Fibroblast of mammary gland (primary cell): ENCODE data around the gene FAHD2A.
"Not testable (repeated sequence)": the region's sequence is repeated elsewhere in the genome, so short reads cannot be mapped to it uniquely, and the experiment has no call there.

Experiments
- DNase-seq: peaks from one replicate; pipeline ENCODE4 v3.0.0-alpha.2; 2010; ENCODE audit warnings: low read depth
- H3K4me3 ChIP-seq: 2 replicates; pipeline ENCODE4 v1.5.1; 2011; ENCODE audit warnings: low read depth, mild to moderate bottlenecking, low read length, moderate library complexity; ENCODE audit not compliant: control insufficient read depth
- TF ChIP-seq, protein P1 (sequence below): conservative IDR thresholded peaks from 2 replicates; pipeline ENCODE4 v1.5.1; 2011; ENCODE audit warnings: low read depth, low read length, inconsistent platforms; ENCODE audit not compliant: control insufficient read depth, insufficient read depth

The FAHD2A gene, protein sequence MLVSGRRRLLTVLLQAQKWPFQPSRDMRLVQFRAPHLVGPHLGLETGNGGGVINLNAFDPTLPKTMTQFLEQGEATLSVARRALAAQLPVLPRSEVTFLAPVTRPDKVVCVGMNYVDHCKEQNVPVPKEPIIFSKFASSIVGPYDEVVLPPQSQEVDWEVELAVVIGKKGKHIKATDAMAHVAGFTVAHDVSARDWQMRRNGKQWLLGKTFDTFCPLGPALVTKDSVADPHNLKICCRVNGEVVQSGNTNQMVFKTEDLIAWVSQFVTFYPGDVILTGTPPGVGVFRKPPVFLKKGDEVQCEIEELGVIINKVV

DNA sequence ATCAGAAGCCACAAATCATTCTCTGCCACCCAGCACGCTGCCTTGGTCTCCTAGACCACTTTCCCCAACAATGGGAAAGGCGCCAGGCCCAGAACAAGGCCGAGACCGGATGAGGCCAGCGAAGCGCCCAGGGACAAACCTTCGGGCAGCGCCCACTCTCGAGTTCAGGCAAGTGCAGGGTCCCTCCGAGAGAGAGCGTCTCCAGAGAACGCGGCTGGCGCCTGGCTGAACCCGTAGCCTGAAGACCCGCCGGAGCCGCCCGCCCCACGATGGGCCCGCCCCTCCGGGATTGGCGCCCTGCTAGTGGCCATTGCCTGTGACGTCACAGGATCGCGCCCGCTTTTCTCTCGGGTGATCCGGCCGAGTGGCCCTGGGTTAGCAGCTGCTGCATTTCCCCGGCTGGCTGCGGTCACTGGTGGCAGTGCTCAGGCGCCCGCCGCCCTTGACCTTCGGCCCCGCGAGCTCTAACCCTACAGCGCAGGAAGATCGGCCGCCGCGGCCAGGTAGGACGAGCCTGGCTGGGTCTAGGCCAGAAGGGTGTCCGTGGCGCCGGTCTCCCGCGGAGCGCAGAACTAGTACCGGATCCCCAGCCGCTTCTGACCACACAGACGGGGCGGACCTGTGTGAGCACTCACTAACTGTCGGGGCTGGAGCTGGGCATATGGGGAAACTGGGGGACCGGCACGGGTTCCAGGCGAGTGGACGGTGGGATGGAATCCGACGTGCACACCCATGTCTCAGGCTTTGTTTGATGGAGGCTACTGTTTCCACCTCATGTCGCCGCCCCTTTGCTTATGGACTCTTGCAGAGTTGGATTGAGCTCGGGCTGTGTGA, at the start of gene FAHD2A:
Gene FAHD2A, plus strand, starts transcription at position 339 of the 834 bp plus-strand sequence. CDS start 2,851 bp downstream, outside the sequence.
- peak within 1 kb of the TSS; percentile 90 for H3K4me3 ChIP-seq
- peak; percentile 83 for DNase-seq
- TF ChIP-seq, protein P1, sequence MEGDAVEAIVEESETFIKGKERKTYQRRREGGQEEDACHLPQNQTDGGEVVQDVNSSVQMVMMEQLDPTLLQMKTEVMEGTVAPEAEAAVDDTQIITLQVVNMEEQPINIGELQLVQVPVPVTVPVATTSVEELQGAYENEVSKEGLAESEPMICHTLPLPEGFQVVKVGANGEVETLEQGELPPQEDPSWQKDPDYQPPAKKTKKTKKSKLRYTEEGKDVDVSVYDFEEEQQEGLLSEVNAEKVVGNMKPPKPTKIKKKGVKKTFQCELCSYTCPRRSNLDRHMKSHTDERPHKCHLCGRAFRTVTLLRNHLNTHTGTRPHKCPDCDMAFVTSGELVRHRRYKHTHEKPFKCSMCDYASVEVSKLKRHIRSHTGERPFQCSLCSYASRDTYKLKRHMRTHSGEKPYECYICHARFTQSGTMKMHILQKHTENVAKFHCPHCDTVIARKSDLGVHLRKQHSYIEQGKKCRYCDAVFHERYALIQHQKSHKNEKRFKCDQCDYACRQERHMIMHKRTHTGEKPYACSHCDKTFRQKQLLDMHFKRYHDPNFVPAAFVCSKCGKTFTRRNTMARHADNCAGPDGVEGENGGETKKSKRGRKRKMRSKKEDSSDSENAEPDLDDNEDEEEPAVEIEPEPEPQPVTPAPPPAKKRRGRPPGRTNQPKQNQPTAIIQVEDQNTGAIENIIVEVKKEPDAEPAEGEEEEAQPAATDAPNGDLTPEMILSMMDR, result no peak

DNA sequence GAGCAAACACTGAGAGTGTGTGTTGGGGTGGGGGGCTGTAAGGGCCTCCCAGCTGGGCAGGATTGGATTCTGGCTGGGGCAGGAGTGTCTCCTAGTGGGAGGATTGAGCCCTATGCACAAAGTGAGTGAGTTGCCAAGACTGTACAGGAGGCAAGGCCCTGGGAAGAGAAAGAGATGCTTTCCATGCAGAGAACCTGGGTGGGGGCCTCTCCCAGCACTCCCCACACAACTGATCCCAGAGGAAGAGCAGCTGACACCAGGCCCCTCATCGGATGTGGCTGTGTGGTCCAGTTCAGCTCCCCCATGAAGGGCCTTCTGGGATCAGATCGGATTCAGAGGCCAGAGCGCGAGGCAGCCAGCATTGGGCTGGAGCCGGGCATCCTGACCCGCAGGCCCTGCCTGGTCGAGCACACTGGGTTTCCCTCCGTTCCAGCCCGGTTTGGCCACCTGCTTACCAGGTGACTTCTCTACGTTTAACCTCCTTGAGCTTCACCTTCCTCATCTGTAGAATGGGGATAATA, 49.4 kb upstream of the FAHD2A start:
- no peak overlapping the region for H3K4me3 ChIP-seq
- TF ChIP-seq, protein P1, result no peak
- no peak for DNase-seq

DNA sequence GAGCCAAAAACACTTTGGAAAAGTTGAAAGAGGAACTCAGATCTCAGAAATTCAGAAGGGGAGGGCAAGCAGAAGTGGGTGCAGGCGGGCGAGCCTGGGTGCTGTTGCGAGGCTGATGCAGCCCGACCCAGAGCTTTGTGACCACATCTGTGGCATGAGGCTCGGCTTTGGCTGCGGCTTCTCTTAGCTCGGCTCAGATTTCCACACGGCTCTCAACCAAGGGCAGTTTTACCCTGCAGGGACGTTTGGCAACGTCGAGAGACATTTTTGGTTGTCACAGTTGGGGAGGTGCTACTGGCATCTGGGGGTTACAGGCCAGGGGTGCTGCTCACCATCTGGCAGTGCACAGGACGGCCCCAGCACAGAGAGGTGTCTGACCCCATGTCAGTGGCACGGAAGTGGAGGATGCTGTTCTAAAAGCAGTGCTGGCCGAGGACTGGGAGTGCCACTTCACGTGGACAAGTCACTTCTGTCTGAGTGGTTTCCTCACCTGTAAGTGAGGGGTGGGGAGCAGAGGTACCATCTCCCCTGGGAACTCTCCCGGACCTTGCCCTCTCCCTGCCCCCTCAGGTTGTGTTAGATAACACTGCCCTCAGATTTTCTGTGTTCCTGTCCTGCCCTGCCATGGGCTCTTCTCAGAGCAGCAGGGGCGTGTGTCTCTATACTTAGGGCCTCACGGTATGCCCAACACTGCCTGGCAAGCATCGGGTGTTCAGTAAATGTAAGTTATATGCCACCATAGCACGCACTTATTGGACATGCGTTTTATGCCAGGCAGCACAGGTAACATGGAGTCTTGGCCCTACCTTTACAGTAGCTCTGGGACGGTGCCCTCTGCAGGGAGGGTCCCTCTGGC, 48.7 kb upstream of the FAHD2A start:
- H3K4me3 ChIP-seq, result no peak overlapping the region
- TF ChIP-seq, protein P1, result no peak
- DNase-seq, result no peak

DNA sequence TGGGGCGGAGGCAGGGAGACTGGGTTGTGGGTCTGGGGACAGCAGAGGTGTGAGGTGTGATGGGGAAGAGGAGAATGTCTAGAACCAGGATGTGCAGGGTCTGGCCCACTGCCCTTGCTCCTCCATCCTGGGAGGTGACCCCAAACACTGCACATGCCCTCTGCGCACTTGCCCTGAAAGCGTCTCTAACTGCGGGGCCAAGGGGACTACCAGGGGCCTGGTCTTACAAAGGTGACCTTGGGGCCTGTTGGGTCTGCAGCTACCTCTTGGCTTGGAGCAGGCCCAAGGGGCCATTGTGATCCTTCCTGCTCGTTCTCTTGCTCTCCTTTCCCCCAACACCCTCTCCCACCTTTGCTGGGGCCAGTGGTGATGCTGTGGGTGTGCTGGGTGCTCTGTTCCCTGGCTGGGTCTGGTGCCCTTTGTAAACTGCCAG, 48.0 kb upstream of the FAHD2A start:
- TF ChIP-seq, protein P1, result no peak
- no peak for DNase-seq
- no peak overlapping the region for H3K4me3 ChIP-seq

DNA sequence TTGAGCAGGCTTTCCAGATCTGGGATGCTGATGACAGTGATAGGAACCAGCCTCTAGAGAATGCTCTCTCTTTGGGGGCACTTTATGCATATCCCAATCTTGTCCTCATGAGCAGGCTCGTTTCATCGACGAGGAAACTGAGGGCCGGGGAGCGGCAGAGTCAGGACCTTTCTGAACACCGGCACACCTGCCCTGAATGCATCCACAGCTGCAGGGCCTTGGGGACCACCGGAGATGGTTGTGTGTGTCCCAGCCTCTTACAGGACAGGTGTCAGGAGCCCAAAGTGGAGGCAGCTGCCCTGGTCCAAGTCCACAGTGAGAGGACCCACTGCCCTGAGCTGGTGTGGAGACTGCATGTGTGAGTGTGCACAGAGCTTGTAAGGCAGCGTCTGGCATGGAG, 47.6 kb upstream of the FAHD2A start:
- no peak overlapping the region for H3K4me3 ChIP-seq
- TF ChIP-seq, protein P1, result no peak
- no peak for DNase-seq

DNA sequence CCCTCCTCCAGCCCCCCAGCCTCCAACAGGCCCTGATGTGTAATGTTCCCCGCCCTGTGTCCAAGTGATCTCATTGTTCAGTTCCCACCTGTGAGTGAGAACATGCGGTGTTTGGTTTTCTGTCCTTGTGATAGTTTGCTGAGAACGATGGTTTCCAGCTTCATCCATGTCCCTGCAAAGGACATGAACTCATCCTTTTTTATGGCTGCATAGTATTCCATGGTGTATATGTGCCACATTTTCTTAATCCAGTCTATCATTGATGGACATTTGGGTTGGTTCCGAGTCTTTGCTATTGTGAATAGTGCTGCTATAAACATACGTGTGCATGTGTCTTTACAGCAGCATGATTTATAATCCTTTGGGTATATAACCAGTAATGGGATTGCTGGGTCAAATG, 47.0 kb upstream of the FAHD2A start:
- not testable (repeated sequence) for DNase-seq, H3K4me3 ChIP-seq
